ENCODE data around the gene NCKAP5. TPM values are rescaled to one million over a fixed set of nuclear protein-coding genes. Genes with fewer than 3 reads are reported as not detected.

Gene NCKAP5
- total and polyA plus RNA-seq, 2 of the 13 experiments (the other 11 are each of a cell fraction or from before 2014, with no cell fraction given) = 0.01 TPM; not detected in 1

DNA sequence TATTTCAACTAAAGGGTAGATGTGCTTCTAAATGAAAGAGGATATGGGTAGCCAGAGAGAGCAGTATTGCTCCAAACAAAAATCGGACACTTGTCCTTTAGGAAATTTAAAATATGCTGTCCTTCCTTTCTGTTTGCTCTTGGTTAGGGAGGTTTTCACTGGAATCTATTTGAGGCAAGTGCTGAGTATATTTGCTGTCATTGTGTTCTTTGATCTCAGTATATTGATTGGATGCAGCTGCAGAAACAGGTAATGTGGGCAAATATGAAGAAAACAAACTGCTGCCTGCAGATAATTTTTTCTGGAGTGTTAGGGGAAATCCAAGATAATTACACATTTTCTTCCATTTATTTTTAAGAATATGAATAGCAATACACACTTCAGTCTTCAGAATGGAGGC, 410.2 kb downstream of the NCKAP5 start (continued):
- TF ChIP-seq, protein P1, sequence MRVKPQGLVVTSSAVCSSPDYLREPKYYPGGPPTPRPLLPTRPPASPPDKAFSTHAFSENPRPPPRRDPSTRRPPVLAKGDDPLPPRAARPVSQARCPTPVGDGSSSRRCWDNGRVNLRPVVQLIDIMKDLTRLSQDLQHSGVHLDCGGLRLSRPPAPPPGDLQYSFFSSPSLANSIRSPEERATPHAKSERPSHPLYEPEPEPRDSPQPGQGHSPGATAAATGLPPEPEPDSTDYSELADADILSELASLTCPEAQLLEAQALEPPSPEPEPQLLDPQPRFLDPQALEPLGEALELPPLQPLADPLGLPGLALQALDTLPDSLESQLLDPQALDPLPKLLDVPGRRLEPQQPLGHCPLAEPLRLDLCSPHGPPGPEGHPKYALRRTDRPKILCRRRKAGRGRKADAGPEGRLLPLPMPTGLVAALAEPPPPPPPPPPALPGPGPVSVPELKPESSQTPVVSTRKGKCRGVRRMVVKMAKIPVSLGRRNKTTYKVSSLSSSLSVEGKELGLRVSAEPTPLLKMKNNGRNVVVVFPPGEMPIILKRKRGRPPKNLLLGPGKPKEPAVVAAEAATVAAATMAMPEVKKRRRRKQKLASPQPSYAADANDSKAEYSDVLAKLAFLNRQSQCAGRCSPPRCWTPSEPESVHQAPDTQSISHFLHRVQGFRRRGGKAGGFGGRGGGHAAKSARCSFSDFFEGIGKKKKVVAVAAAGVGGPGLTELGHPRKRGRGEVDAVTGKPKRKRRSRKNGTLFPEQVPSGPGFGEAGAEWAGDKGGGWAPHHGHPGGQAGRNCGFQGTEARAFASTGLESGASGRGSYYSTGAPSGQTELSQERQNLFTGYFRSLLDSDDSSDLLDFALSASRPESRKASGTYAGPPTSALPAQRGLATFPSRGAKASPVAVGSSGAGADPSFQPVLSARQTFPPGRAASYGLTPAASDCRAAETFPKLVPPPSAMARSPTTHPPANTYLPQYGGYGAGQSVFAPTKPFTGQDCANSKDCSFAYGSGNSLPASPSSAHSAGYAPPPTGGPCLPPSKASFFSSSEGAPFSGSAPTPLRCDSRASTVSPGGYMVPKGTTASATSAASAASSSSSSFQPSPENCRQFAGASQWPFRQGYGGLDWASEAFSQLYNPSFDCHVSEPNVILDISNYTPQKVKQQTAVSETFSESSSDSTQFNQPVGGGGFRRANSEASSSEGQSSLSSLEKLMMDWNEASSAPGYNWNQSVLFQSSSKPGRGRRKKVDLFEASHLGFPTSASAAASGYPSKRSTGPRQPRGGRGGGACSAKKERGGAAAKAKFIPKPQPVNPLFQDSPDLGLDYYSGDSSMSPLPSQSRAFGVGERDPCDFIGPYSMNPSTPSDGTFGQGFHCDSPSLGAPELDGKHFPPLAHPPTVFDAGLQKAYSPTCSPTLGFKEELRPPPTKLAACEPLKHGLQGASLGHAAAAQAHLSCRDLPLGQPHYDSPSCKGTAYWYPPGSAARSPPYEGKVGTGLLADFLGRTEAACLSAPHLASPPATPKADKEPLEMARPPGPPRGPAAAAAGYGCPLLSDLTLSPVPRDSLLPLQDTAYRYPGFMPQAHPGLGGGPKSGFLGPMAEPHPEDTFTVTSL (CRISPR knock-in tag; IDR thresholded peaks at IDR 0.05; ENCODE audit: borderline replicate concordance) = peak; percentile 99
- TF ChIP-seq RFXAP (CRISPR knock-in tag; IDR thresholded peaks at IDR 0.05; ENCODE audit: borderline replicate concordance) = no peak
- peak; percentile 72; the same call in 1 of the 2 replicates for TF ChIP-seq ZNF331 (CRISPR knock-in tag; IDR thresholded peaks at IDR 0.05)
- peak; percentile 77; the same call in 1 of the 2 replicates for TF ChIP-seq MEIS1 (CRISPR knock-in tag; IDR thresholded peaks at IDR 0.05; ENCODE audit: borderline replicate concordance)
- no peak for TF ChIP-seq CEBPB (IDR thresholded peaks at IDR 0.05; ENCODE audit: borderline replicate concordance, low read depth, low read length)
- TF ChIP-seq, protein P2, sequence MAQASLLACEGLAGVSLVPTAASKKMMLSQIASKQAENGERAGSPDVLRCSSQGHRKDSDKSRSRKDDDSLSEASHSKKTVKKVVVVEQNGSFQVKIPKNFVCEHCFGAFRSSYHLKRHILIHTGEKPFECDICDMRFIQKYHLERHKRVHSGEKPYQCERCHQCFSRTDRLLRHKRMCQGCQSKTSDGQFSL (CRISPR knock-in tag; IDR thresholded peaks at IDR 0.05) = no peak
- TF ChIP-seq SALL1 (CRISPR knock-in tag; IDR thresholded peaks at IDR 0.05) = peak; percentile 51; the same call in 1 of the 2 replicates
- 0 out of 2 replicates have a peak, but pooled peaks have one; percentile 34 for TF ChIP-seq RXRB (CRISPR knock-in tag; IDR thresholded peaks at IDR 0.05; ENCODE audit: borderline replicate concordance)
- TF ChIP-seq BRCA1 (CRISPR knock-in tag; IDR thresholded peaks at IDR 0.05) = no peak
- TF ChIP-seq, protein P3, sequence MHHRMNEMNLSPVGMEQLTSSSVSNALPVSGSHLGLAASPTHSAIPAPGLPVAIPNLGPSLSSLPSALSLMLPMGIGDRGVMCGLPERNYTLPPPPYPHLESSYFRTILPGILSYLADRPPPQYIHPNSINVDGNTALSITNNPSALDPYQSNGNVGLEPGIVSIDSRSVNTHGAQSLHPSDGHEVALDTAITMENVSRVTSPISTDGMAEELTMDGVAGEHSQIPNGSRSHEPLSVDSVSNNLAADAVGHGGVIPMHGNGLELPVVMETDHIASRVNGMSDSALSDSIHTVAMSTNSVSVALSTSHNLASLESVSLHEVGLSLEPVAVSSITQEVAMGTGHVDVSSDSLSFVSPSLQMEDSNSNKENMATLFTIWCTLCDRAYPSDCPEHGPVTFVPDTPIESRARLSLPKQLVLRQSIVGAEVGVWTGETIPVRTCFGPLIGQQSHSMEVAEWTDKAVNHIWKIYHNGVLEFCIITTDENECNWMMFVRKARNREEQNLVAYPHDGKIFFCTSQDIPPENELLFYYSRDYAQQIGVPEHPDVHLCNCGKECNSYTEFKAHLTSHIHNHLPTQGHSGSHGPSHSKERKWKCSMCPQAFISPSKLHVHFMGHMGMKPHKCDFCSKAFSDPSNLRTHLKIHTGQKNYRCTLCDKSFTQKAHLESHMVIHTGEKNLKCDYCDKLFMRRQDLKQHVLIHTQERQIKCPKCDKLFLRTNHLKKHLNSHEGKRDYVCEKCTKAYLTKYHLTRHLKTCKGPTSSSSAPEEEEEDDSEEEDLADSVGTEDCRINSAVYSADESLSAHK (CRISPR knock-in tag; IDR thresholded peaks at IDR 0.05; ENCODE audit: borderline replicate concordance) = no peak
- TF ChIP-seq, protein P4, sequence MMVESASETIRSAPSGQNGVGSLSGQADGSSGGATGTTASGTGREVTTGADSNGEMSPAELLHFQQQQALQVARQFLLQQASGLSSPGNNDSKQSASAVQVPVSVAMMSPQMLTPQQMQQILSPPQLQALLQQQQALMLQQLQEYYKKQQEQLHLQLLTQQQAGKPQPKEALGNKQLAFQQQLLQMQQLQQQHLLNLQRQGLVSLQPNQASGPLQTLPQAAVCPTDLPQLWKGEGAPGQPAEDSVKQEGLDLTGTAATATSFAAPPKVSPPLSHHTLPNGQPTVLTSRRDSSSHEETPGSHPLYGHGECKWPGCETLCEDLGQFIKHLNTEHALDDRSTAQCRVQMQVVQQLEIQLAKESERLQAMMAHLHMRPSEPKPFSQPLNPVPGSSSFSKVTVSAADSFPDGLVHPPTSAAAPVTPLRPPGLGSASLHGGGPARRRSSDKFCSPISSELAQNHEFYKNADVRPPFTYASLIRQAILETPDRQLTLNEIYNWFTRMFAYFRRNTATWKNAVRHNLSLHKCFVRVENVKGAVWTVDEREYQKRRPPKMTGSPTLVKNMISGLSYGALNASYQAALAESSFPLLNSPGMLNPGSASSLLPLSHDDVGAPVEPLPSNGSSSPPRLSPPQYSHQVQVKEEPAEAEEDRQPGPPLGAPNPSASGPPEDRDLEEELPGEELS (CRISPR knock-in tag; IDR thresholded peaks at IDR 0.05) = peak; percentile 64
- no peak for TF ChIP-seq FLYWCH1 (CRISPR knock-in tag; IDR thresholded peaks at IDR 0.05)
- no peak for TF ChIP-seq ZNF776 (CRISPR knock-in tag; IDR thresholded peaks at IDR 0.05)
- TF ChIP-seq EP300 (IDR thresholded peaks at IDR 0.05; ENCODE audit: low read depth in 2 of 2, low read length in 2 of 2) = peak in 1 of 2 experiments; percentile 63; a peak in 1 of 4 replicates
- TF ChIP-seq EP300 (CRISPR knock-in tag; IDR thresholded peaks at IDR 0.05; ENCODE audit: borderline replicate concordance) = no peak
- TF ChIP-seq FOXK1 (CRISPR knock-in tag; IDR thresholded peaks at IDR 0.05; ENCODE audit: borderline replicate concordance, low read depth) = 0 out of 2 replicates have a peak, but pooled peaks have one; percentile 57
- TF ChIP-seq ZBTB1 (CRISPR knock-in tag; IDR thresholded peaks at IDR 0.05; ENCODE audit: borderline replicate concordance) = no peak

Measured in HepG2 (cell line).